Tibial nerve (tissue), 4 donors: Measurements from ENCODE around the gene NMT2. TPM values are rescaled to one million over a fixed set of nuclear protein-coding genes. Genes with fewer than 3 reads are reported as not detected.

ENCODE experiments used
- DNase-seq, 2 donors: peaks; one replicate each; pipeline ENCODE4 v3.0.0-alpha.2; 2019; ENCODE audit warnings: low spot score in 2 of 2
- H3K27ac ChIP-seq, 4 donors: fragments of 200-600 bp; sonication (generic) in 3 of 4; one replicate each; pipeline ENCODE4 v1.5.1; 2017 to 2019; ENCODE audit warnings: mild to moderate bottlenecking in 1 of 4
- H3K27me3 ChIP-seq, 2 donors: fragments of 200-600 bp; sonication (generic) in 1 of 2; one replicate each; pipeline versions ENCODE4 v1.5.1 to v1.6.0; 2017 to 2019
- H3K36me3 ChIP-seq, 3 donors: fragments of 200-600 bp; sonication (generic); one replicate each; pipeline ENCODE4 v1.5.1; 2018 to 2019
- H3K4me1 ChIP-seq, 4 donors: fragments of 200-600 bp; sonication (generic) in 3 of 4; one replicate each; pipeline ENCODE4 v1.5.1; 2017 to 2019
- H3K4me3 ChIP-seq, 4 donors: fragments of 200-600 bp; sonication (generic) in 3 of 4; one replicate each; pipeline ENCODE4 v1.5.1; 2017 to 2019; ENCODE audit warnings: mild to moderate bottlenecking in 1 of 4, moderate library complexity in 1 of 4
- H3K9me3 ChIP-seq, 4 donors: fragments of 200-600 bp; sonication (generic) in 3 of 4; one replicate each; pipeline ENCODE4 v1.5.1; 2017 to 2019
- EP300 ChIP-seq, 2 donors: sonication (generic); formaldehyde crosslinking; IDR thresholded peaks; one replicate each; pipeline ENCODE4 v1.6.1; 2017; ENCODE audit warnings: antibody characterized with exemption in 2 of 2, mild to moderate bottlenecking in 1 of 2
- POLR2A ChIP-seq, 2 donors: fragments of 450-650 bp; IDR thresholded peaks; one replicate each; pipeline ENCODE4 v1.6.1; 2017; ENCODE audit warnings: antibody characterized with exemption in 2 of 2, mild to moderate bottlenecking in 2 of 2, moderate library complexity in 2 of 2
- WGBS, 2 donors: methylation state at CpG; one replicate each; pipeline ENCODE4 v1.1.5; 2018; 5-methylcytosine and 5-hydroxymethylcytosine counted together
- total RNA-seq, 4 donors: library from RNA; depleted of rRNA; stranded (reverse); fragments of >200 nt; gene quantifications; one replicate each; pipeline ENCODE4 v1.1.0, GENCODE V29; 2016
- TF ChIP-seq, protein P1 (sequence below), 5 experiments: fragments of 200-600 bp in 3 of 5; fragments of 450-650 bp in 2 of 5; sonication (generic) in 3 of 5; IDR thresholded peaks; one replicate each; pipeline ENCODE4 v1.5.1; 2016 to 2019; ENCODE audit warnings: antibody characterized with exemption in 5 of 5, mild to moderate bottlenecking in 3 of 5, moderate library complexity in 2 of 5

The NMT2 gene
- total RNA-seq, 4 donors from 2014 or later, result 18.2 to 29.7 (median 24.0) TPM

DNA sequence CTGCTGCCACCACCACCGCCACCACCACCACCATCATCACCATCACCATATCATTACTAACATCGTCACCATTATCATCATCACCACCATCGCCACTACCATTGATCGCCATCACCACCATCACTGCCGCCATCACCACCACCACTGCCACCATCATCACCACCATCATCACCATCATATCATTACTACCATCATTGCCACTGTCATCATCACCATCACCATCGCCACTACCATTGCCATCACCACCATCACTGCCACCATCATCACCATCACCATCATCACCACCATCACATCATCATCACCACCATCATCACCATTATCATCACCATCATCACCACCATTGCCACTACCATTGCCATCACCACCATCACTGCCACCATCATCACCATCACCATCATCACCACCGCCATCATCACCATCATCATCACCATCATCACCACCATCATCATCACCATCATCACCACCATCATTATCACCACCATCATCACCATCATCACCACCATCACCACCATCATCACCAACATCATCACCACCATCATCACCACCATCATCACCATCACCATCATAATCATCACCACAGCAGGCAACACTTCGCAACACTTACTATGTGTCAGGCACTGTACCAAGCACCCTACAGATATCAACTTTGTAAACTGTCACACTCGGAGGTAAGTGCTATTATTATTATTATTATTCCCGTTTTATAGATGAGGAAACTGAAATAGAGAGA lies 19.3 kb downstream of the NMT2 start:
- Histone ChIP-seq H3K27ac (no peak overlapping the region), H3K4me1 (peaks cover 0 to 4% (median 0%) of the 10 kb centered on the region in 4 donors), H3K36me3 (no peaks in the 10 kb centered on the region), H3K27me3 (no peaks in the 10 kb centered on the region), H3K4me3 (no peak overlapping the region), H3K9me3 (no peaks in the 10 kb centered on the region)
- TF ChIP-seq EP300 (IDR thresholded peaks at IDR 0.05), result no peak
- no peak for TF ChIP-seq POLR2A (IDR thresholded peaks at IDR 0.05)
- WGBS, 2 donors, result 79 to 88% methylated on average over 10 of the region's 10 CpGs
- DNase-seq, result no peak

DNA sequence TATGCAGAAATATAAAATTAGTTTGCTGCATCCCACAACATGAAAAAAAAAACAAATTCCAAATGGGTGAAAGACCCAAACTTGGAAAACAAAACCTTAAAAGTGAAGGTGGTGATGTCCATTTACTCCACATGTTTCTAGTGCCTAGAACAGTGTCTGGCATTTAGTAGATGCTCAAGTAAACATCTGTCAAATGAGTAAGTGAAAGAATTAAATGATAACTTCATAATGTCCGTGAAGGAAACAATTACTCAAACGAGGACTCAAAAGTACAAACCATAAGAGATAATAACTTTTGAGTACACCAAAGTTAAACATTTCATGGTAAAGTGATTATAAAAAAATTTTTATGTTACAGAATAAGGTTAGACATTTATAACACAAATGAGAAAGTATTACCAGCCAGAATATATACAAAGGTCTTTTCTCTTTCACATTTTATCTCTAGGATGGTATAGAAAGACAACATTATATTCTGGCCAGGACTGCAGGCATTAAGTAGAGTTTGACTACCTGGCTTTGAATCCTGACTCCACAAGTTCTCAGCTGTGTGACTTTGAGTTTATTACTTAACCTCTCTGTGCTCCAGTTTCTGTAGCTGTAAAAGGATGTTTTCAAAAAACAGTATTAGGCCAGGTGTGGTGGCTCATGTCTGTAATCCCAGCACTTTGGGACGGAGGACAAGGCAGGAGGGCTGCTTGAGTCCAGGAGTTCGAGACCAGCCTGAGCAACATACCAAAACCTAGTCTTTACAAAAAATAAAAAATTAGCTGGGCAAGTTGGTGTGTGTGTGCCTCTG lies 20.7 kb downstream of the NMT2 start:
- Histone ChIP-seq H3K27me3 (no peaks in the 10 kb centered on the region), H3K4me3 (no peak overlapping the region), H3K9me3 (no peaks in the 10 kb centered on the region), H3K27ac (no peak overlapping the region), H3K36me3 (no peaks in the 10 kb centered on the region), H3K4me1 (peaks cover 0 to 3% (median 0%) of the 10 kb centered on the region in 4 donors)
- no peak for TF ChIP-seq EP300 (IDR thresholded peaks at IDR 0.05)
- TF ChIP-seq POLR2A (IDR thresholded peaks at IDR 0.05), result no peak
- TF ChIP-seq, protein P1, sequence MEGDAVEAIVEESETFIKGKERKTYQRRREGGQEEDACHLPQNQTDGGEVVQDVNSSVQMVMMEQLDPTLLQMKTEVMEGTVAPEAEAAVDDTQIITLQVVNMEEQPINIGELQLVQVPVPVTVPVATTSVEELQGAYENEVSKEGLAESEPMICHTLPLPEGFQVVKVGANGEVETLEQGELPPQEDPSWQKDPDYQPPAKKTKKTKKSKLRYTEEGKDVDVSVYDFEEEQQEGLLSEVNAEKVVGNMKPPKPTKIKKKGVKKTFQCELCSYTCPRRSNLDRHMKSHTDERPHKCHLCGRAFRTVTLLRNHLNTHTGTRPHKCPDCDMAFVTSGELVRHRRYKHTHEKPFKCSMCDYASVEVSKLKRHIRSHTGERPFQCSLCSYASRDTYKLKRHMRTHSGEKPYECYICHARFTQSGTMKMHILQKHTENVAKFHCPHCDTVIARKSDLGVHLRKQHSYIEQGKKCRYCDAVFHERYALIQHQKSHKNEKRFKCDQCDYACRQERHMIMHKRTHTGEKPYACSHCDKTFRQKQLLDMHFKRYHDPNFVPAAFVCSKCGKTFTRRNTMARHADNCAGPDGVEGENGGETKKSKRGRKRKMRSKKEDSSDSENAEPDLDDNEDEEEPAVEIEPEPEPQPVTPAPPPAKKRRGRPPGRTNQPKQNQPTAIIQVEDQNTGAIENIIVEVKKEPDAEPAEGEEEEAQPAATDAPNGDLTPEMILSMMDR (IDR thresholded peaks at IDR 0.05), result no peak
- no peak for DNase-seq
- WGBS, 2 donors, result 83 to 90% methylated on average over 4 of the region's 4 CpGs

DNA sequence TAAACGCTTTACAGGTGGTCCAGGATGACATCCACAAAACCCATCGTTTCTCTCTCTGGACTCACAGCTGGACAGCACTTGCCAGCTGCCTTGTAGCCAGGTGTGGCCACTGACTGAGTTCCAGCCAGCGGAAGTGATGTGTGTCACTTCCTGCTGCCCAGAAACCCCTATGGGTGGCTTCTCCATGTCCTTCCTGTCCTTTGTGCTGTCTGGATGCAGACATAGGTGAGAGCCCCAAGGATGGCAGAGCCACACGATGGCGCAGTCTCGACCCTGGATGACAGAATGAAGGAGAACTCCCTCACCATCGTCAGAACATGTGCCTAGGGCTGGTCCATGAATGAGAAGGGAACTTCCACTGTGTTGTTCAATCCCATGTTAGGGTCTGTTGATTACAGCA lies 22.1 kb downstream of the NMT2 start:
- whole genome bisulfite sequencing, 2 donors, result 74 to 83% methylated on average over 7 of the region's 7 CpGs
- TF ChIP-seq POLR2A (IDR thresholded peaks at IDR 0.05), result no peak
- TF ChIP-seq, protein P1 (IDR thresholded peaks at IDR 0.05), result no peak
- TF ChIP-seq EP300 (IDR thresholded peaks at IDR 0.05), result no peak
- H3K4me3 ChIP-seq, result no peak overlapping the region
- H3K36me3 ChIP-seq, result no peaks in the 10 kb centered on the region
- H3K27me3 ChIP-seq, result no peaks in the 10 kb centered on the region
- no peak for DNase-seq
- peaks cover 0 to 11% (median 0%) of the 10 kb centered on the region in 4 donors for H3K4me1 ChIP-seq
- H3K9me3 ChIP-seq, result no peaks in the 10 kb centered on the region
- H3K27ac ChIP-seq, result no peak overlapping the region

DNA sequence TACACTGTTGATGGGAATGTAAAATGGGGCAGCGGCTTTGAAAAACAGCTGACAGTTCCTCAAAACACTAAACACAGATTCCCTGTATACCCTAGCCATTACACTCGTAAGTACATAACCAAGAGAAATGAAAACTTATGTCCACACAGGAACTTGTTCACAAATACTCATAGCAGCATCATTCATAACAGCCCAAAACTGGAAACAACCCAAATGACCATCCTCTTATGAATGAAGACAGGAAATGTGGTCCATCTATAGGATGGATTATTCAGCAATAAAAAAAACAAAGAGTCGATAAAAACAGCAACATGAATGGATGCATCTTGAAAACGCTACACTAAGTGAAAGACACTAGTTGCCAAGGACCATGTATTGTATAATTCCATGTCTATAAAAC lies 23.7 kb downstream of the NMT2 start:
- H3K36me3 ChIP-seq, result peaks cover 0 to 9% (median 4%) of the 10 kb centered on the region in 3 donors
- H3K27ac ChIP-seq, result no peak overlapping the region
- no peaks in the 10 kb centered on the region for H3K9me3 ChIP-seq
- peaks cover 0 to 14% (median 0%) of the 10 kb centered on the region in 4 donors for H3K4me1 ChIP-seq
- TF ChIP-seq POLR2A (IDR thresholded peaks at IDR 0.05), result no peak
- TF ChIP-seq EP300 (IDR thresholded peaks at IDR 0.05), result no peak
- TF ChIP-seq, protein P1 (IDR thresholded peaks at IDR 0.05), result no peak
- DNase-seq, result no peak
- H3K4me3 ChIP-seq, result no peak overlapping the region
- no peaks in the 10 kb centered on the region for H3K27me3 ChIP-seq
- 47 to 76% methylated on average over 4 of the region's 4 CpGs for WGBS, 2 donors

DNA sequence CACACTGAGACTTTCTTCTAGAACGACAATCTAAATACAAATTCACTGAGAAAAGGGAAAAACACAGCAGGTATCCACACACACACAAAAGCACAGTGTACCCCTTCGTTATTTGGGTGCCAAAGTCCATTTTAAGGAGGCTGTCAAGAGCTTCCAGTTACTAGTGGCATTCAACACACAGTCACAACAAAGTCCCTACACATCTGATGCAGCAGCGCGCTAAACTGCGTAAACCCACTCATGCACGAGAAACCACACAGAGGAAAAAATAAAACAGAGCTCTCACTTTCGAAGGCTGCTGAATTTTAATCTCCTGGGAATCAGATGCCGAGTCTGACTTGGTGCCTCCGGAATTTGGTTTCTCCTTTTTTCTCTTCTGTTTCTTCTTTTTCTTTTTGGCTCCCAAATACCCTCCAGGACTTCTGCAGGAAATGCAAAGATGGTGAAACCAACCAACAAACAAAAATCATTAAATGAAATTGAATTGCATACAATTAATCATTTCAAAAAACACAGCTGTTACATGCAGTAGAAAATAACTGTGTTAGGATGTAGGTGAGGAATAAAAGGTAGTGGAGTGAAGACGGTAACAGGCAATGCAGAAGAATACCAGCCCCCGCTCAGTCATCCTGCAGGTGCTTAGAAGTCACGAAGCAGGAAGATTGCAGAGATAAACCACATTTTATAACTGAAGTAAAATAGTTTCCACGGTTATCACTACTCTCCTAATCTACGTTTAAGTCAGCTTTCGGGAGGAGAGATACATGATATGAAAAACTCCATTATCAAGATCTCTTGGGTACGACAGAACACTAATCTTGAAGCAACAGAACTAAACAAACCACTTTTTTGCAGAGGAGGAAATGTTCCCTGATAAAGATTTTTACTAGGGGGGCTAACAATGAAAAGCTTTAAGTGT lies 27.1 kb downstream of the NMT2 start:
- TF ChIP-seq EP300 (IDR thresholded peaks at IDR 0.05), result no peak
- no peak for TF ChIP-seq POLR2A (IDR thresholded peaks at IDR 0.05)
- TF ChIP-seq, protein P1 (IDR thresholded peaks at IDR 0.05), result no peak
- WGBS, 2 donors, result 50 to 62% methylated on average over 16 of the region's 16 CpGs
- no peaks in the 10 kb centered on the region for H3K27me3 ChIP-seq
- peak overlapping the region in 2 of 4 donors; percentile 7 to 17 for H3K27ac ChIP-seq
- peaks cover 0 to 16% (median 0%) of the 10 kb centered on the region in 4 donors for H3K4me1 ChIP-seq
- peaks cover 0 to 19% (median 4%) of the 10 kb centered on the region in 3 donors for H3K36me3 ChIP-seq
- H3K9me3 ChIP-seq, result no peaks in the 10 kb centered on the region
- no peak for DNase-seq
- H3K4me3 ChIP-seq, result no peak overlapping the region
